Mesenchymal stem cell (in vitro differentiated cells and primary cell): ENCODE measurements around the gene TMEM126B.

Source experiments
- DNase-seq: peaks from one replicate; pipeline ENCODE4 v3.0.0-alpha.2; 2013
- H2AFZ ChIP-seq: one replicate; pipeline ENCODE4 v1.6.1; 2013; ENCODE audit warnings: low read depth, mild to moderate bottlenecking, control low read depth, inconsistent platforms, low read length, moderate library complexity
- H2AK5ac ChIP-seq: 2 replicates; pipeline ENCODE4 v1.6.1; 2013; ENCODE audit warnings: low read length, moderate library complexity, mild to moderate bottlenecking, inconsistent platforms; ENCODE audit not compliant: severe bottlenecking
- H2BK120ac ChIP-seq: one replicate; pipeline ENCODE4 v1.6.1; 2013; ENCODE audit warnings: low read depth, mild to moderate bottlenecking, inconsistent platforms, low read length, moderate library complexity
- H2BK12ac ChIP-seq, 2 experiments: one replicate each; pipeline ENCODE4 v1.6.1; 2013; ENCODE audit warnings: inconsistent platforms in 2 of 2, low read length in 2 of 2, mild to moderate bottlenecking in 2 of 2, moderate library complexity in 2 of 2, control low read depth in 1 of 2
- H2BK15ac ChIP-seq: one replicate; pipeline ENCODE4 v1.6.1; 2013; ENCODE audit warnings: mild to moderate bottlenecking, low read depth, inconsistent platforms; ENCODE audit not compliant: poor library complexity, severe bottlenecking
- H2BK5ac ChIP-seq: 2 replicates; pipeline ENCODE4 v1.6.1; 2013; ENCODE audit warnings: low read depth, mild to moderate bottlenecking, low read length, control low read depth, inconsistent platforms; ENCODE audit not compliant: poor library complexity, severe bottlenecking
- H3K14ac ChIP-seq, 2 experiments: one replicate each; pipeline ENCODE4 v1.6.1; 2013; ENCODE audit warnings: inconsistent platforms in 2 of 2, low read length in 2 of 2, control low read depth in 1 of 2, mild to moderate bottlenecking in 1 of 2, moderate library complexity in 1 of 2
- H3K18ac ChIP-seq, 2 experiments: one replicate each; pipeline ENCODE4 v1.6.1; 2013; ENCODE audit warnings: inconsistent platforms in 2 of 2, low read length in 2 of 2, control low read depth in 1 of 2, low read depth in 1 of 2, mild to moderate bottlenecking in 1 of 2
- H3K23ac ChIP-seq, 2 experiments: one replicate each; pipeline ENCODE4 v1.6.1; 2013; ENCODE audit warnings: inconsistent platforms in 2 of 2, low read length in 2 of 2, mild to moderate bottlenecking in 2 of 2, moderate library complexity in 2 of 2, control low read depth in 1 of 2
- H3K27ac ChIP-seq: 2 replicates; pipeline ENCODE4 v1.5.1; 2013; ENCODE audit warnings: mild to moderate bottlenecking, moderate library complexity, low read length, control low read depth, inconsistent platforms; ENCODE audit not compliant: poor library complexity, severe bottlenecking
- H3K27me3 ChIP-seq, 2 experiments: 2 replicates each; pipeline versions ENCODE4 v1.6.1 to v1.7.0; 2013; ENCODE audit warnings: low read length in 2 of 2, mild to moderate bottlenecking in 2 of 2, moderate library complexity in 2 of 2, control low read depth in 1 of 2, inconsistent platforms in 1 of 2; ENCODE audit not compliant: control insufficient read depth in 1 of 2, insufficient read depth in 1 of 2
- H3K36me3 ChIP-seq, 2 experiments: 2 replicates each; pipeline versions ENCODE4 v1.6.1 to v1.7.0; 2013; ENCODE audit warnings: low read length in 2 of 2, control low read depth in 1 of 2, inconsistent platforms in 1 of 2, low read depth in 1 of 2, mild to moderate bottlenecking in 1 of 2; ENCODE audit not compliant: insufficient read depth in 2 of 2, control insufficient read depth in 1 of 2
- H3K4ac ChIP-seq, 2 experiments: one replicate each; pipeline ENCODE4 v1.6.1; 2013; ENCODE audit warnings: inconsistent platforms in 2 of 2, low read length in 2 of 2, mild to moderate bottlenecking in 2 of 2, moderate library complexity in 2 of 2, control low read depth in 1 of 2, low read depth in 1 of 2
- H3K4me1 ChIP-seq: 2 replicates; pipeline ENCODE4 v1.6.1; 2013; ENCODE audit warnings: low read depth, low read length, control low read depth; ENCODE audit not compliant: control insufficient read depth, insufficient read depth
- H3K4me2 ChIP-seq: 2 replicates; pipeline ENCODE4 v1.6.1; 2013; ENCODE audit warnings: low read length, mild to moderate bottlenecking, inconsistent platforms; ENCODE audit not compliant: poor library complexity, severe bottlenecking
- H3K4me3 ChIP-seq, 2 experiments: 2 replicates each; pipeline versions ENCODE4 v1.5.1 to v1.7.0; 2013; ENCODE audit warnings: low read length in 2 of 2, mild to moderate bottlenecking in 2 of 2, control low read depth in 1 of 2, low read depth in 1 of 2; ENCODE audit not compliant: insufficient read depth in 1 of 2
- H3K79me1 ChIP-seq: replicated peaks from 2 replicates; pipeline ENCODE4 v1.6.1; 2013; ENCODE audit warnings: mild to moderate bottlenecking, control low read depth, low read length, inconsistent platforms; ENCODE audit not compliant: poor library complexity, severe bottlenecking
- H3K9ac ChIP-seq: 2 replicates; pipeline ENCODE4 v1.7.0; 2013; ENCODE audit warnings: mild to moderate bottlenecking, low read length, moderate library complexity
- H3K9me3 ChIP-seq: 2 replicates; pipeline ENCODE4 v1.7.0; 2013; ENCODE audit warnings: mild to moderate bottlenecking, low read length; ENCODE audit not compliant: control insufficient read depth
- H4K8ac ChIP-seq: one replicate; pipeline ENCODE4 v1.6.1; 2013; ENCODE audit warnings: inconsistent platforms, mild to moderate bottlenecking, low read length, moderate library complexity
- H4K91ac ChIP-seq: one replicate; pipeline ENCODE4 v1.6.1; 2013; ENCODE audit warnings: mild to moderate bottlenecking, low read length, inconsistent platforms
- WGBS: methylation state at CpG from one replicate; pipeline ENCODE4 v1.1.7; 2013; ENCODE audit warnings: mixed read lengths; 5-methylcytosine and 5-hydroxymethylcytosine counted together

Gene TMEM126B

DNA sequence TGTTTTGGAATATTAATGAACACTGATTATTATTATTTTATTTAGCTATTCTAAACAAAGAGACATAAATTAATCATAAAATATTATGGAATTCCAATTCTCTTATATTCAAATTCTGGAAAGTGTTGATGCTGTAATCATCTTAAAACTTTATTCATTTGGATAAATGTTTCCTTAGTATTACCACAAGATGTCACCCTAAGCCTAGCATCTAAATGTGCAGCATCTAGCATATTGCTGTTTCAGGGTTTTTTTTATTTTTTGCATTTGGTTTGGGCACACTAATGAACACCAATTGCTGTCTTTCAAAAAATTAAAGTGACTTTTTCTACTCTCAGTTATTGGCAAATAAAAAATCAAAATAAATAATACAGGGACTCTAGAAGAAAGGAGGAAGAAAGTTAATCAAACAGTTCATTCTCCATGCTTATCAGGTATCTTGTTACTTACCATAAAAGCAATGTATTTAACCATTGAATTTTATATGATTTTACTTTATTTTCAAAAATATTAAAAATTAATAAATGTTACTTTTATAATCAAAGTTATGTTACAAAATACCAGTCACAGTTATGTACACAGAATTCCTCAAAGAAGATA lies 33.0 kb upstream of the TMEM126B start:
- Histone ChIP-seq H3K18ac (no peak overlapping the region), H2BK15ac (no peak overlapping the region), H2AFZ (no peak overlapping the region), H4K8ac (no peak overlapping the region), H3K4me1 (no peaks in the 10 kb centered on the region), H3K27me3 (no peaks in the 10 kb centered on the region), H2AK5ac (no peak overlapping the region), H3K9ac (no peak overlapping the region), H2BK120ac (no peak overlapping the region), H2BK5ac (no peak overlapping the region), H3K14ac (no peak overlapping the region), H3K4me3 (no peak overlapping the region), H3K36me3 (no peaks in the 10 kb centered on the region), H3K27ac (no peak overlapping the region), H3K23ac (no peak overlapping the region), H2BK12ac (no peak overlapping the region), H4K91ac (no peak overlapping the region), H3K4ac (no peak overlapping the region), H3K9me3 (no peaks in the 10 kb centered on the region), H3K79me1 (no peaks in the 10 kb centered on the region), H3K4me2 (no peak overlapping the region)
- DNase-seq, result peak; percentile 60

- H3K4ac ChIP-seq, result no peak overlapping the region
- H3K9ac ChIP-seq, result no peak overlapping the region
- no peak overlapping the region for H2BK5ac ChIP-seq
- no peak overlapping the region for H2BK12ac ChIP-seq
- H2AK5ac ChIP-seq, result no peak overlapping the region
- no peak overlapping the region for H4K8ac ChIP-seq
- no peak for DNase-seq
- no peak overlapping the region for H3K4me2 ChIP-seq
- H2BK120ac ChIP-seq, result no peak overlapping the region
- H3K14ac ChIP-seq, result no peak overlapping the region
- no peak overlapping the region for H3K27ac ChIP-seq
- no peaks in the 10 kb centered on the region for H3K36me3 ChIP-seq
- H4K91ac ChIP-seq, result no peak overlapping the region
- H3K4me1 ChIP-seq, result no peaks in the 10 kb centered on the region
- no peaks in the 10 kb centered on the region for H3K79me1 ChIP-seq
- no peak overlapping the region for H3K23ac ChIP-seq
- H3K27me3 ChIP-seq, result no peaks in the 10 kb centered on the region
- no peak overlapping the region for H2BK15ac ChIP-seq
- H3K9me3 ChIP-seq, result no peaks in the 10 kb centered on the region
- no peak overlapping the region for H3K4me3 ChIP-seq
- no peak overlapping the region for H2AFZ ChIP-seq
- no peak overlapping the region for H3K18ac ChIP-seq
- WGBS, result 78% methylated on average over 1 of the region's 2 CpGs
Observed at GRCh38 chr11:85596886-85597285, 31.5 kb upstream of the TMEM126B start.

DNA sequence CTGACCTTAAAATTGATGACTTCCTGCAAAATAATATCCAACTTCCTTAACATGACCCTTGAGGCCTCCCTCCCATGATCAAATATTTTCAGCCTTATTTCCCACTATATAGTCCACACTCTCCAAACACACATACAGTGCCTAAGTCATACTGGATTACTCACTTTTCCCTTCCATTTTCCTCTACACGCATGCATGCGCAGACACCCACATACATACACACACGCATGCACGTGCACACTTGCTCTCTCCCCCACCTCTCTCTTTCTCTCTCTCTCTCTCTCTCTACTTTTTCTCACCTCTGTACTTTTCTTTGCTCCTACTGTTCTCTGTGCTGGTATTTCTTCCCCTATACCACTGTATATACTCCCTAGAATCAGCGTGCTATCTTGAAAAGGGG lies 29.3 kb upstream of the TMEM126B start:
- H4K8ac ChIP-seq, result no peak overlapping the region
- no peaks in the 10 kb centered on the region for H3K27me3 ChIP-seq
- H3K9ac ChIP-seq, result no peak overlapping the region
- H3K18ac ChIP-seq, result no peak overlapping the region
- no peak overlapping the region for H4K91ac ChIP-seq
- H3K23ac ChIP-seq, result no peak overlapping the region
- no peaks in the 10 kb centered on the region for H3K36me3 ChIP-seq
- 74% methylated on average over 5 of the region's 5 CpGs for WGBS
- H2BK12ac ChIP-seq, result no peak overlapping the region
- no peak overlapping the region for H2BK15ac ChIP-seq
- H3K9me3 ChIP-seq, result no peaks in the 10 kb centered on the region
- H3K4me1 ChIP-seq, result no peaks in the 10 kb centered on the region
- H3K79me1 ChIP-seq, result no peaks in the 10 kb centered on the region
- no peak overlapping the region for H2AK5ac ChIP-seq
- H2AFZ ChIP-seq, result no peak overlapping the region
- H3K4me2 ChIP-seq, result no peak overlapping the region
- H2BK5ac ChIP-seq, result no peak overlapping the region
- no peak overlapping the region for H3K4me3 ChIP-seq
- DNase-seq, result no peak
- no peak overlapping the region for H3K27ac ChIP-seq
- no peak overlapping the region for H2BK120ac ChIP-seq
- no peak overlapping the region for H3K14ac ChIP-seq
- no peak overlapping the region for H3K4ac ChIP-seq

DNA sequence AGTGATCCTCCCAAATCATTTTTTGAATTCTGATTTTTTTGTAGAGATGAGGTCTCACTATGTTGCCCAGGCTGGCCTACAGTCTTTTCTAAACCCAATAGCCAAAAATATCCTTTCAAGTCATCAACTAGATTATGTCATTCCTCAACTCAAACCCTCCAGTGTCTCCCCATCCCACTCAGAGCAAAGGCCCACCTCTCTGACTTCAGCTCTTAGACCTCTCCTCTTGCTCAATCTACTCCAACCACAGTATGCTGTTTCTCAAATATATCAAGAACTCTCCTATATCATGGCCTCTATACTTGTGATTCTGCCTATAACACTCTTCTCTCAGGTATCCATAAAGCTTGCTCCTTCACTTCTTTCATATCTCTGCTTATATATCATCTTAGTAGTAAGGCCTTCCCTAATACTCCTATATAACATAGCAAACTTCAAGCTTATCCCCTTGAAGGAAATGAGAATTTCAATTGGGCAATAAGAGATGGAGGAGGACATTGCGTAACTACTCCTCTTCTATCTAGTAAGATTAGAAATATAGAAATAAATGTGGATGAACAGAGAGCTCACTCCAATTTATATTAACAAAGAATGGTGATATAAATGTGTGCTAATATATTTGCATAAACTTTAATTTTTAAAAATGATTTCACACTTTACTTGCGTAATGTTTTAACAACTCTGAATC lies 25.7 kb upstream of the TMEM126B start:
- no peak for DNase-seq
- H4K8ac ChIP-seq, result no peak overlapping the region
- H3K9me3 ChIP-seq, result no peaks in the 10 kb centered on the region
- no peak overlapping the region for H3K14ac ChIP-seq
- no peak overlapping the region for H2AK5ac ChIP-seq
- H3K18ac ChIP-seq, result no peak overlapping the region
- H3K36me3 ChIP-seq, result no peaks in the 10 kb centered on the region
- no peaks in the 10 kb centered on the region for H3K4me1 ChIP-seq
- H3K27ac ChIP-seq, result no peak overlapping the region
- no peaks in the 10 kb centered on the region for H3K27me3 ChIP-seq
- H2AFZ ChIP-seq, result no peak overlapping the region
- 100% methylated on average over 1 of the region's 2 CpGs for WGBS
- no peak overlapping the region for H2BK12ac ChIP-seq
- no peak overlapping the region for H4K91ac ChIP-seq
- no peak overlapping the region for H2BK15ac ChIP-seq
- H3K79me1 ChIP-seq, result no peaks in the 10 kb centered on the region
- no peak overlapping the region for H3K4me3 ChIP-seq
- no peak overlapping the region for H3K4me2 ChIP-seq
- no peak overlapping the region for H2BK120ac ChIP-seq
- H3K23ac ChIP-seq, result no peak overlapping the region
- H2BK5ac ChIP-seq, result no peak overlapping the region
- H3K9ac ChIP-seq, result no peak overlapping the region
- H3K4ac ChIP-seq, result no peak overlapping the region
